Measurements from ENCODE around the gene DUSP2.

The DUSP2 gene

DNA sequence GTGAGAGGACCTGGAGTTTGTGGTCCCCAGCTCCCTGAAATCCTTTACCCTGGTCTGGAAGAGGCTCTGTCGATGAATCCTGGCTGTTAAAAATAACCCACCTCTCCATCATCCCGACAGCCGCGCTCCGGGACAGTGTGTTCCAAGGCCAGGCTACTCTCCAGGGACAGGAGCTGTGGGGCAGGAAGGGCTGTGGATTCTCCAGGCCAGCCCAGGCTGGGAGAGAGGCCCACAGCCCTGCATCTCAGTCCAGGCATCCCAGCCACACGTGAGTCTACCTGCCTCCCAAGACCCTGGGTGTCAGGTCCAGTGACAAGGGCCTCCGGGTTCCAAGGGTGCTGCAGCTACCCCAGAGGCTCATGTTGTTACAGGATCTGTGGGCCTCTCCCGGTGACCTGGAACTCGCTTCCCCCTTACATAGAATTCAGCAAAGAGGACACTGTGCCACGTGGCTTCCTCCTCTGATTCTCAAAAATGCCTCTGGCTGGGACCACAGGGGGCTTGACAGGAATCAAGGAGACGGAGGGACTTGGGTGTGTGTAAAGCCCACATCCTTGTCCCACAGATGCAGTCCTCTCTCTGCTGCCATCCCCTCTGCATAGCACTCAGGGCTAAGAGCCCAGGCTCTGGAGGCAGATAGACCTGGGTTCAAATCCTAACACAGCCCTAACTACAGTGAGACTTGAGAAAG lies 46.2 kb downstream of the DUSP2 start:
- DNase-seq: no peak

GRCh38 chr2:96097951-96098823 lies 47.1 kb downstream of the DUSP2 start:
- no peak for DNase-seq

GRCh38 chr2:96097441-96097840 lies 47.8 kb downstream of the DUSP2 start:
- DNase-seq: no peak

DNA sequence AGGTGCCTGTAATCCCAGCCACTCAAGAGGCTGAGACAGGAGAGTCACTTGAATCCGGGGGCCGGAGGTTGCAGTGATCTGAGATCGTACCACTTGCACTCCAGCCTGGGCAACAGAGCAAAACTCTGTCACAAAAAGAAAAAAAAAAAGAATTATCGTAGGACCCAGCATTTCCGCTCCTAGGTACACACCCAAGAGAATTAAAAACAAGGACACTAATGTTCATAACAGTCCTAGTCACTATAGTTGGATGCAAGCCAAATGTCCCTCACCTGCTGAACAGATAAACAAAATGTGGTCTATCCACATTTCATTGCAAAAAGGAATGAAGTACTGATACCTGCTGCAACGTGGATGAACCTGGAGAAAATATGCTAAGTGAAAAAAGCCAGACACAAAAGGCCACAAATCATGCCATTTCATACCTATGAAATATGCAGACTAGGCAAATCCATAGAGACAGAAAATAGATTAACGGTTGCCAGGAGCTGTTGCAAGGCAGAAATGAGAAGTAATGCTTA lies 50.1 kb downstream of the DUSP2 start:
- no peak for DNase-seq

DNA sequence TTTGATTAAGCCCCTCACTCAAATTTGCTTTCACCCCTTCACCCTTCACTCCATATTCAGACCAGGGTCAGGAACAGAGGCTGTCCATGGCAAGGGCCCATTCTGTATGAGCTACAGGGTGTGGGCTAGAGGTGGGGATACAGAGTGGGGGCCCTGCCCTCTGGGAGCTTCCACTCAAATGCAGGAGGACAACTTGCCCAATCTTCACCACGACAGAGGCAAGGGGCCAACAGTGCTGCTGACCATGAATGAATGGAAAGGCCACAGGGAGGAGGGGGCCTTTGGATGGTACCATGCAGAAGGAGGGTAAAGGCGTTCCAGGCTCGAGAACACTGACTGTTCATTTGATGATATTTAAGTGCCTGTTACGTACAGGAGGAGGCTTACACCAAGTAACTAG lies 51.7 kb downstream of the DUSP2 start:
- no peak for DNase-seq

Data from activated naive CD4-positive, alpha-beta T cell treated with anti-CD3 and anti-CD28 coated beads, Interleukin-2, amount 50 U/mL, for 16 hours (primary cell).